Urinary bladder (tissue), 4 donors: ENCODE data around the gene SURF6. TPM values are rescaled to one million over a fixed set of nuclear protein-coding genes. Genes with fewer than 3 reads are reported as not detected.
"Not testable (repeated sequence)": the region's sequence is repeated elsewhere in the genome, so short reads cannot be mapped to it uniquely, and the experiment has no call there.

ENCODE experiments used
- DNase-seq: peaks from one replicate; pipeline ENCODE4 v3.0.0-alpha.2; 2015; ENCODE audit errors: extremely low spot score
- H3K27ac ChIP-seq: one replicate; pipeline ENCODE4 v1.5.1; 2013; ENCODE audit warnings: low read depth, mild to moderate bottlenecking, moderate library complexity
- H3K36me3 ChIP-seq: one replicate; pipeline ENCODE4 v1.6.1; 2013; ENCODE audit warnings: mild to moderate bottlenecking, moderate library complexity; ENCODE audit not compliant: insufficient read depth
- H3K4me1 ChIP-seq: one replicate; pipeline ENCODE4 v1.6.1; 2013; ENCODE audit warnings: mild to moderate bottlenecking, moderate library complexity; ENCODE audit not compliant: insufficient read depth
- H3K4me3 ChIP-seq: one replicate; pipeline ENCODE4 v1.5.1; 2013; ENCODE audit warnings: low read depth, low read length
- WGBS: extraction: QIAGEN DNeasy Blood & Tissue Kit; methylation state at CpG from one replicate; pipeline ENCODE4 v1.1.7; 2013; 5-methylcytosine and 5-hydroxymethylcytosine counted together
- polyA plus RNA-seq: library from polyadenylated mRNA; stranded (reverse); fragments of 200-250 nt; gene quantifications from one replicate; pipeline ENCODE4 v1.2.3, GENCODE V29; 2013
- total RNA-seq: library from RNA; depleted of rRNA; stranded (reverse); fragments of >200 nt; gene quantifications from one replicate; pipeline ENCODE4 v1.2.3, GENCODE V29; 2014
- donor health status: healthy with polysubstance abuse.
- donor health status: healthy.

The SURF6 gene
- 10.2 TPM for total RNA-seq
- 30.4 TPM for polyA plus RNA-seq

DNA sequence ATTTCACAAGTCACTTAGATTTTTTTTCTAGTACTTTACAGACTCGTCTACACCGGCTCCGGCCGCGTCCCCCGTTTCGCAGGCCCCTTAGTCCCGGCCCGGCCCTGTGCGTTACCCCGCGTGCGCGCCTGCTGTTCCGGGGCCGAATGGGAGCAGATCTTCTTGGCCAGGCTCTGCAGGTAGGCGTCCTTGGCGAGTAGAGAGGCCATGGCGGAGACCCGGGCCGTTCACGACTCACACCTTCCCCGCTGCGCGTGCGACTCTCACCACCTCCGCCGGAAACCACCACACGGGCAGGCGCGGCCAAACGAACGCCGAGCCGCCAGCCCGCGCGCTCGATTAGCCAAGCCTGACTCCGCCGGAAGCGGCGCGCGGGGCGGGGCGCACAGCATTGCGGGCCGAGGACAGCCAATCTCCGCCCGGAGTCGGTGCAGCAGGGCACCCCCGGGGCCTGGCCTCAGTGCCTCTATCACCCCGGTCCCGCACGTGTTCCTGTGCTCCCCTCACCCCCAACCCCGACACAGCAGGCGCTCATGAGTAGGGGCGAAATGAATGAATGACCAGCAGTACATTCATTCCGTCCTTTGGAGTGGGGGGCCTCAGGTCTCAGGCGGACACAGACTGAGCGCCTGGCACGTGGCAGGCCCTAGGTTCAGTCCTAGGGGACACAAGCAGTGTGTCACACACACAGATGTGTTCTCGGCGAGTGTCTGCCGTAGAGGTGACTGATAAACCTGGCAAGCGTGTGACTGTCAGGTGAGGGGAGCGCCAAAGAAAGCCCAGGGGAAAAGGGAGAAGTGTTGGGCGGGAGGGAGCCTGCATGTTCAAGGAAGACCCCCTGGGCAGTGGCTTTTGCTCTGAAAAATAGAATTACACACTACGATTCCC lies at the start of gene SURF6:
Gene SURF6 (minus strand): TSS at position 265 of the 888 bp plus-strand sequence. CDS start 56 bp downstream, at position 209.
- DNase-seq: peak; percentile 52
- peak within 1 kb of the TSS; percentile 24 for H3K27ac ChIP-seq
- H3K36me3 ChIP-seq: peaks cover 3% of the 10 kb centered on the region
- WGBS: 3% methylated on average over 70 of the region's 70 CpGs
- H3K4me1 ChIP-seq: peaks cover 3% of the 10 kb centered on the region
- H3K4me3 ChIP-seq: peak within 1 kb of the TSS; percentile 77

GRCh38 chr9:133385452-133385851 lies 49.5 kb upstream of the SURF6 start:
- Histone ChIP-seq H3K4me1 (no peaks in the 10 kb centered on the region), H3K36me3 (no peaks in the 10 kb centered on the region)

DNA sequence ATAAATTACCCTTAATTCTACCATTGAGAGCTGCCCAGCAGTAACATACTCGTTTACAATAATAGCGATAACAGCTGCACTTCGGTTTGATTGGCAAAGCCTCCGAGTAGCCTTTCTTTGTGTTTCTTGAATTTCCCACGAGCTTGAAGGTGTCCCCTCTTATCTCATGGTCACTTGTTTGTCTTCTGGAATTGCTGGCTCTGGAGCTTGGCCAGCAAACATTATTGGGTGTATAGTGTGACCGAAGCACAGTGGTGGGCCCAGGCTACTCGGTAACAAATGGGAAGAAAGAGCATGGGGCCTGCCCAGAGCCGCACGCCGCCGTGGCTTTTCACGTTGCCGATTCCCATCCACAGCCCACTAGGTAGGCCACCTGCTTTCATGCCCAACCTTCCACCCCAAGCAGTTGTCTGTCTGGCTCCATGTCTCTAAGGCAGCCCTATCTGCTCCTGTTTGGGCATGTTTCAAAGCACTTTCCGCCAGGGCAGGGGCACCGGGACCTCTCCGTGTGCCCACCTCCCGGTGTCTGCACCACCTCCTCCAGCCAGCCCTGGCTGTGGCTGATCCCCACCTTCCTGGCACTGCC lies 48.8 kb upstream of the SURF6 start:
- Histone ChIP-seq H3K4me1 (no peaks in the 10 kb centered on the region), H3K4me3 (no peak overlapping the region), H3K36me3 (no peaks in the 10 kb centered on the region), H3K27ac (no peak overlapping the region)
- whole genome bisulfite sequencing: 82% methylated on average over 17 of the region's 17 CpGs
- no peak for DNase-seq

More at GRCh38 chr9:133385452-133385851, 49.5 kb upstream of the SURF6 start:
- Histone ChIP-seq H3K27ac (no peak overlapping the region), H3K4me3 (no peak overlapping the region)
- no peak for DNase-seq
- WGBS: 87% methylated on average over 14 of the region's 14 CpGs

DNA sequence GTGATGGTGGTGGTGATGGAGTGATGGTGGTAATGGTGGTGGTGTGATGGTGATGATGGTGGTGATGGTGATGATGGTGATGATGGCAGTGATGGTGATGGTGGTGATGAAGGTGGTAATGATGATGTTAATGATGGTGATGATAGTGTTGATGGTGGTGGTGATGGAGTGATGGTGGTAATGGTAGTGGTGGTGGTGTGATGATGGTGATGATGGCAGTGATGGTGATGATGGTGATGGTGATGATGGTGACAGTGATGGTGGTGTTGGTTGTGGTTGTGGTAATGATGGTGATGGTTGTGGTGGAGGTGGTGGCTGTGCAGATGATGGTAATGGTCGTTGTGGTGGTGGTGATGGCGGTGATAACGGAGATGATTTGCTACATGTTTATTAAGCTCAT lies 47.5 kb upstream of the SURF6 start:
- H3K4me3 ChIP-seq: no peak overlapping the region
- H3K4me1 ChIP-seq: no peaks in the 10 kb centered on the region
- 96% methylated on average over 3 of the region's 3 CpGs for WGBS
- no peak overlapping the region for H3K27ac ChIP-seq
- DNase-seq: no peak
- no peaks in the 10 kb centered on the region for H3K36me3 ChIP-seq

DNA sequence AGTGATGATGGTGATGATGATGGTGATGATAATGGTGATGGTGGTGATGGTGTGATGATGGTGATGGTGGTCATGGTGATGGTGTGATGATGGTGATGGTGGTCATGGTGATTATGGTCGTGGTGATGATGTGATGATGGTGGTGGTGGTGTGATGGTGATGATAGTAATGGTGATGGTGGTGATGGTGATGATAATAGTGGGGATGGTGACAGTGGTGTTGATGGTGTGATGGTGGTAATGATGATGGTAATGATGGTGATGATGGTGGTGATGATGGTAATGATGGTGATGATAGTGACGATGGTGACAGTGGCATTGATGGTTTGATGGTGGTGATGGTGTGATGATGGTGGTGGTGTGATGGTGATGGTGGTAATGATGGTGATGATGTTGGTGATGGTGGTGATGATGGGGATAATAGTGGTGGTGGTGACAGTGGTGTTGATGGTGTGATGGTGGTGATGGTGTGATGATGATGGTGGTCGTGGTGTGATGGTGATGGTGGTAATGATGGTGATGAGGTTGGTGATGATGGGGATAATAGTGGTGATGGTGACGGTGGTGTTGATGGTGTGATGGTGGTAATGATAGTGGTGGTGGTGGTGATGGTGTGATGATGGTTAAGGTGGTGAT lies 46.6 kb upstream of the SURF6 start:
- no peaks in the 10 kb centered on the region for H3K4me1 ChIP-seq
- 78% methylated on average over 4 of the region's 4 CpGs for WGBS
- DNase-seq: no peak

GRCh38 chr9:133380734-133381133 lies 44.7 kb upstream of the SURF6 start:
- Histone ChIP-seq H3K4me1 (peaks cover 3% of the 10 kb centered on the region), H3K4me3 (no peak overlapping the region), H3K27ac (no peak overlapping the region), H3K36me3 (no peaks in the 10 kb centered on the region)
- 67% methylated on average over 4 of the region's 4 CpGs for WGBS
- no peak for DNase-seq

More for the DNA sequence above, 46.6 kb upstream of the SURF6 start:
- H3K36me3 ChIP-seq: no peaks in the 10 kb centered on the region
- no peak overlapping the region for H3K27ac ChIP-seq
- no peak overlapping the region for H3K4me3 ChIP-seq

DNA sequence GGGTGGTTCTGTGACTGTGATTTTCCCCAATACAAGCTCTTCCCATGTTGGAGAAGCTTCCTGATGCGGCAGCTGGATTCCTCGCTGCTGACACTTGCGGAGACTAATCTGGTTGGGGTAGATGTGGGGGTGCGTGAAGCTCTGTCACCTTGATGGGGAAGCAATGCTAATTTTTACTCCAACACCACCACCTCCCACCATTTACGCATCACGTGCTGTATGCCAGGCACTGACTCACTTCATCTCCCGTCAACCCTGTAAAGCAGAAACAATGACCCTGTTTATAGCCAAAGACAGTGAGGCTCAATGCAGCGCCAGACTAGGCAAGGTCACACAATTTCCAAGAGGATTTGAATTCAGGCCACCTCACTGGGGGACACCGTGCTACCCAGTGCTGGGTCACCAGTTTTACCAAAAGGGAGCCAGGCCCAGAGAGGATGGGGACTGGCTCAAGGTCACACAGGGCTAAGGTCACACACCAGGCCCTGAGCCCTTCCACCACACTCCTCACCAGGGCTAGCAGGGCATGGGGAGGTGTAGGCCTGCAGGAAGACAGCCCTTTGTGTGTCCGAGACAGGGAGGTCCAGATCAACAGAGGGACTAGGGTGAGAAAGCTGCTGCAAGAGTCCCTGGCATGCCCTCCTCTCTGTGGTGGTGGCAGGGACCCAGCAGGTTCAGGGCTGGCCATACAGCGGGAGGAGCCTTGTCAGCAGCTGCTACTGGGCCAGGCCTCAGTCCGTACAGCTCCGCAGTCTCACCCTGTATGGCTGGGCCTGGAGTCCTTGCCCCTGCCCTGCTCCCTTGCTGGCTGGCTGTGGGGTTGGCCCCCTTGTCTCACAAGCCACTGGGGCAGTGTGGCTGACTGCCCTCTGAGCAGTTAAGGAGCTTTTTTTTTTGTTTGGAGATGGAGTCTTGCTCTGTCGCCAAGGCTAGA lies 43.4 kb upstream of the SURF6 start:
- no peak overlapping the region for H3K4me3 ChIP-seq
- no peak for DNase-seq
- peaks cover 3% of the 10 kb centered on the region for H3K4me1 ChIP-seq
- H3K27ac ChIP-seq: no peak overlapping the region
- WGBS: 91% methylated on average over 14 of the region's 14 CpGs
- H3K36me3 ChIP-seq: no peaks in the 10 kb centered on the region

GRCh38 chr9:133378408-133378962 lies 42.5 kb upstream of the SURF6 start:
- H3K36me3 ChIP-seq: no peaks in the 10 kb centered on the region
- DNase-seq: no peak
- whole genome bisulfite sequencing: 88% methylated on average over 1 of the region's 1 CpG
- H3K4me1 ChIP-seq: peaks cover 3% of the 10 kb centered on the region
- H3K27ac ChIP-seq: no peak overlapping the region
- H3K4me3 ChIP-seq: no peak overlapping the region

- 72% methylated on average over 6 of the region's 6 CpGs for WGBS
- H3K36me3 ChIP-seq: no peaks in the 10 kb centered on the region
- H3K27ac ChIP-seq: no peak overlapping the region
- H3K4me3 ChIP-seq: no peak overlapping the region
- DNase-seq: no peak
- H3K4me1 ChIP-seq: peaks cover 3% of the 10 kb centered on the region
Observed at GRCh38 chr9:133377721-133378216, 41.8 kb upstream of the SURF6 start.

DNA sequence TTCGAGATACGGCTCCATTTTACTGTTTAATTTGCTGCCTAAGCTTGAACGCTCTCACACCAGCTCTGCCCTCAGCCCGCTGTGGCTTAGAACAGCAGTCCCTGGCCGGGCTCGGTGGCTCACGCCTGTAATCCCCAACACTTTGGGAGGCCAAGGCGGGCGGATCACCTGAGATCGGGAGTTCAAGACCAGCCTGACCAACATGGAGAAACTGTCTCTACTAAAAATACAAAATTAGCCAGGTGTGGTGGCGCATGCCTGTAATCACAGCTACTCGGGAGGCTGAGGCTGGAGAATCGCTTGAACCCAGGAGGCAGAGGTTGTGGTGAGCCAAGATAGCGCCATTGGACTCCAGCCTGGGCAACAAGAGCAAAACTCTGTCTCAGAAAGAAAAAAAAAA lies 41.3 kb upstream of the SURF6 start:
- not testable (repeated sequence) for DNase-seq, H3K27ac ChIP-seq, H3K36me3 ChIP-seq, H3K4me3 ChIP-seq, H3K4me1 ChIP-seq
- 93% methylated on average over 14 of the region's 14 CpGs for WGBS

DNA sequence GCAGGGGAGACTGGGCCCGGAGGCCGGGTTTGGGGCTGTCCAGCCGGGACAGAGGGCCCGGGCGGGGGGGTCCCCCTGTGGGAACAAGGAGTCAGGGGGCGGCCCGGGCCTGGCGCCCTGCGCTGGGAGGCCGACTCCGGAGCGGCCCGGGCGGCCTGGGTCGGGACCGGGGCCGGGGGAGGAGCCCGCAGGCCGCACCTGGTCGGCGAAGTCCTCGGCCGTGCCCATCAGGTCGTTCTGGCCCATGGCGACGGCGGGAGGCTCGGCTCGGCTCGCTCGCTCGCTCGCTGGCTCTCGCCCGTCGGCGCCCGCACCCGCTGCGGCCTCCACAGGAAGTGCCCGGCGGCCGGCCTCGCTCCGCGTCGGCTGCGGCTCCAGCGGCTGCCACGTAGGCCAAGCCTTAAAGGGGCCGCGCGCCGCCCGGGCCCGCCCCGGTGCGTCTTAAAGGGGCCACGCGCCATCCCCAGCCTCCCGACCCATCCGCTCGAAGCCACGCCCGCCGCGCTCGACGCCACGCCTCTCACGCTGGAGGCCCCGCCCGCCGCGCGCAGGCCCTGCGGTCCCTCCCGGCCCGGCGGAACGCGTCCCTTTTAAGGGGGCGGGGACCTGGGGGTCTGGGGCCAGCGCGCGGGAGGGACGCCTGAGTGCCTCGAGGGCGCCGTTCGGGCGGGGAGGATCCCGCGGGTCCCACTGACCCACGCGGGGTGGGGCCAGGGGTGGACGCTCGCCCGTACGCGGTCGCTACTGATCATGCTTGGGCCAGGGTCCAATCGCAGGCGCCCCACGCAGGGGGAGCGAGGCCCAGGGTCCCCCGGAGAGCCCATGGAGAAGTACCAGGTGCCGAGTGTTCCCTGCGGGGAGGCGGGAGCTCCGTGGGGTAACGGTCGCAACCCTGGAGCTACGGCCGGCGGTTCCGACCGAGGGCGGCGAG lies 40.0 kb upstream of the SURF6 start, which contains the start of the genes STKLD1 and SURF4:
Gene STKLD1 (plus strand): TSS at position 643 of the 931 bp plus-strand sequence. CDS start 108 bp downstream, at position 751.
Gene SURF4 (minus strand): TSS at position 337 of the 931 bp plus-strand sequence. CDS start 91 bp downstream, at position 246.
- peak; percentile 78 for DNase-seq
- H3K4me1 ChIP-seq: peaks cover 3% of the 10 kb centered on the region
- H3K27ac ChIP-seq: peak within 1 kb of the TSS; percentile 97
- H3K4me3 ChIP-seq: peak within 1 kb of the TSS; percentile 99
- H3K36me3 ChIP-seq: no peaks in the 10 kb centered on the region
- under 1% methylated on average over 120 of the region's 120 CpGs for WGBS
